OCI-LY7 (cell line): ENCODE measurements around the gene TTC22.

Experiments used
- EZH2phosphoT487 ChIP-seq: fragments of 200-600 bp; sonication (generic); IDR thresholded peaks from 2 replicates; pipeline ENCODE4 v1.6.1; 2018; ENCODE audit warnings: low read depth, borderline replicate concordance, mild to moderate bottlenecking, mixed run types, antibody characterized with exemption, low read length, moderate library complexity, mixed read lengths
- TF ChIP-seq, protein P1 (sequence below): fragments of 200-600 bp; sonication (generic); conservative IDR thresholded peaks from 2 replicates; pipeline ENCODE4 v1.5.1; 2014; ENCODE audit warnings: mild to moderate bottlenecking, antibody characterized with exemption, low read length, moderate library complexity, mixed read lengths

DNA sequence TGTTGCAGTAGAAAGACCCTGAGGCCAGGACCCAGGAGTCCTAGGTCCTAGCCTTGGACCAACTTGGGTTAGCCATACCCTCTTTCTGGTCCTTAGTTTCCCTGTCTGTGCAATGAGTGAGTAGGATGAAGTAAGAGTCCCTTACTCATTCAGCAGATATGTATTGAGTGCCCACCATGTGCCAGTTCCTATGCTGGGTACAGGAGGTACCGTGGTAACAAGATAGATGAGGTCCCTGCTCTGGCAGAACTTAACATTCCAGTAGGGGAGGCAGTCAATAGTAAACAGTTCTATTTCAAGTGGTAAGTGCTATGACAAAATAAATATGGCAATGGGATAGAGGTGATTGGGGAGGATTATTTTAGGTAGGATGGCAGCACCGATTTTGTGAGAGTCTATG lies 18.5 kb downstream of the TTC22 start:
- TF ChIP-seq, protein P1, sequence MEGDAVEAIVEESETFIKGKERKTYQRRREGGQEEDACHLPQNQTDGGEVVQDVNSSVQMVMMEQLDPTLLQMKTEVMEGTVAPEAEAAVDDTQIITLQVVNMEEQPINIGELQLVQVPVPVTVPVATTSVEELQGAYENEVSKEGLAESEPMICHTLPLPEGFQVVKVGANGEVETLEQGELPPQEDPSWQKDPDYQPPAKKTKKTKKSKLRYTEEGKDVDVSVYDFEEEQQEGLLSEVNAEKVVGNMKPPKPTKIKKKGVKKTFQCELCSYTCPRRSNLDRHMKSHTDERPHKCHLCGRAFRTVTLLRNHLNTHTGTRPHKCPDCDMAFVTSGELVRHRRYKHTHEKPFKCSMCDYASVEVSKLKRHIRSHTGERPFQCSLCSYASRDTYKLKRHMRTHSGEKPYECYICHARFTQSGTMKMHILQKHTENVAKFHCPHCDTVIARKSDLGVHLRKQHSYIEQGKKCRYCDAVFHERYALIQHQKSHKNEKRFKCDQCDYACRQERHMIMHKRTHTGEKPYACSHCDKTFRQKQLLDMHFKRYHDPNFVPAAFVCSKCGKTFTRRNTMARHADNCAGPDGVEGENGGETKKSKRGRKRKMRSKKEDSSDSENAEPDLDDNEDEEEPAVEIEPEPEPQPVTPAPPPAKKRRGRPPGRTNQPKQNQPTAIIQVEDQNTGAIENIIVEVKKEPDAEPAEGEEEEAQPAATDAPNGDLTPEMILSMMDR = no peak
- TF ChIP-seq EZH2phosphoT487 = no peak
